CD1c-positive myeloid dendritic cell (primary cell): ENCODE measurements around the gene CEP85L.

Source experiments
- DNase-seq: peaks from one replicate; pipeline ENCODE4 v3.0.0-alpha.2; 2016; ENCODE audit errors: extremely low spot score

Gene CEP85L

DNA sequence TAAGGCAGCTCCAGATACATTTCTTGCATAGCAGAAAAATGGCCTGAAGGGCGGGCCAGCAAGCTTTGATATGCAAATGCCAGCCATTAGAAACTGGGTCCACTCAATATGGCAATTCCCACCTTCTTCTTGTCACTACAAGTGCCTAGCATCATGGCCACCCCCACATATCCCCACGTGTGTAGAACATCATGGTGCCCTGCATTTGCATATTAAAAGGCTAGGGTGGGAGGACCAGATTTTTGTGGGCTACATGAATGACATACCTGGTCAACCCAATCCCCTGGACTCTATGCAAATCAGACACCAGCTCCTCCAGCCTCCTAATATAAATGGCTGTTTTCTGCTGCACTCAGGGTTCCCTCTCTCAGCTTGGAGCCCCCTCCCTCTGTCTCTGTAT lies 71.6 kb downstream of the CEP85L start:
- DNase-seq, result no peak

DNA sequence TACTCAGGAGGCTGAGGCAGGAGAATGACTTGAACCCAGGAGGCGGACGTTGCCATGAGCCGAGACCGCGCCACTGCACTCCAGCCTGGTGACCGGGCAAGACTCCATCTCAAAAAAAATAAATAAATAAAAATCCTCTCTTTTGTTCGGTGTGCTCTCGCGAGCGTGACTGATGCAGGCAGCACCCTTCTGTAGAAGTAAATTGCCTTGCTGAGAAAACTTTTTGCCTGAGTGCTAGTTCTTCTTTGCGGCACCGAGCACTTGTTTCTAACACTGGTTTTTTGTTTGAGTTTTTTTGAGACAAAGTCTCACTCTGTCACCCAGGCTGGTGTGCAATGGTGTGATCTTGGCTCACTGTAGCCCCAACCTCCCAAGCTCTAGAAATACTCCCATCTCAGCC lies 72.8 kb downstream of the CEP85L start:
- no peak for DNase-seq

DNA sequence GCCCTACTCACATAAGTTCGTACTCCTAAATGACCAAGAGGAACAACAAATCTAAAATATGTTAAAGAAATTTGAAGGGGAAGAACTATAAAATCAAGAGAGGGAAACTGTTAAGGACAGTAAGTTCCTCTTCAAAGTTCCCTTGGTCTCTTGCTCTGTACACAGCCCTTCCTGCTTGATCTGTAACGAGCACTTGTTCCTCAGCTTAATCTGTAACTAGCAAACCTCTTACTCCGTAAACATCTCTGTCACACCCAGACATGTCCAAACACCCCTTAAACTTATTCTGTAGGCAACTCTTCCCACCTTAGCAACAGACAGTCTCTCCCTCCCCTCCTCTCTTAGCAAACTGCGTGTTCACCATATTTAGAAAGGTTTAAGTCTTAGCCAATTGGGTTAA lies 73.4 kb downstream of the CEP85L start:
- DNase-seq, result no peak

DNA sequence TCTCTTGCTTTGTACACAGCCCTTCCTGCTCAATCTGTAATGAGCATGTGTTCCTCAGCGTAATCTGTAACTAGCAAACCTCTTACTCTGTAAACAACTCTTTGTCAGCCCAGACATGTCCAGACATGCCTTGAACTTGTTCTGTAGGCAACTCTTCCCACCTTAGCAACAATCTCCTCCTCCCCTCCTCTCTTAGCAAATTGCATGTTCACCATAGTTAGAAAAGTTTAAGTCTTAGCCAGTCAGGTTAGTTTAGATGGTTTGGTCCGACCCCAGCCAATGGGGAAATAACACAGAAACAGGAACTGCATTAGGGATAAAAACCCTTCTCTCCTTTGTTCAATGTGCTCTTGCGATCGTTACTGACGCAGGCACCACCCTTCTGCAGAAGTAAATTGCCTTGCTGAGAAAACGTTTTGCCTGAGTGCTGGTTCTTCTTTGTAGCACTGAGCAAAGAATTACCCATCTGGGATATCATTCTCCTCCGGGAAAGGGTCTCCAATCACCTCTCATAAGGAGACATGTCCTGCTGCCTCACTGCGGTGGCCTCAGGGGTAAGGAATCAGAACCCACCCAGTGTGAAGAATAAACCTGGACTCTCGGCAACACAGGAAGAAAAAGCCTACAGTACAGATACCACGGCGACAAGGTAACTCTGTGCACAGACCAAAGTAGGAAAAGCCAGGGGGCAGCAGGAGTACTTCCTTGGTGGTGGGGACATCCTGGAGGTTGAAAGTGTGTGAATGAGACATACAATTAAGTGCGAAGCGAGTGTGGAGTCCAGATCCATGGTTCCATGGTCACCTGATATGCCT lies 77.1 kb downstream of the CEP85L start:
- DNase-seq, result no peak

DNA sequence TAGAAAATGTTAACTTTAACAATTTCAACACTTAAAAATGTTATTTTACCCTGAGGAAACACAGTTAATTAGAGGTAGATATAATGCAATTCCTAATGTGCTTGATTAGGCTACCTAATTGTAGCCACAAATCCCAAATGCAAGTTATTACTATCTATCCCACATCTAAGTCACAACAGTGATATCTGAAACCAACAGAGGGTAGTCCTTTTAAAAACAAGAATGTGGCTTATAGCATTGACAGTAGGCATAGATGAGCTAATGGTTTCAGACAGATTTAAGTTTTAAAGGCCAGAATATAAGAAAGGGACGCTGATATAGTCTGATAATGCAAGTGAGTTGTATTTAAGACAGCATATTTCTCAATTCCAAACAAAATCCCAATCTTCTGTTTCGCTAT lies 80.3 kb downstream of the CEP85L start:
- DNase-seq, result no peak

DNA sequence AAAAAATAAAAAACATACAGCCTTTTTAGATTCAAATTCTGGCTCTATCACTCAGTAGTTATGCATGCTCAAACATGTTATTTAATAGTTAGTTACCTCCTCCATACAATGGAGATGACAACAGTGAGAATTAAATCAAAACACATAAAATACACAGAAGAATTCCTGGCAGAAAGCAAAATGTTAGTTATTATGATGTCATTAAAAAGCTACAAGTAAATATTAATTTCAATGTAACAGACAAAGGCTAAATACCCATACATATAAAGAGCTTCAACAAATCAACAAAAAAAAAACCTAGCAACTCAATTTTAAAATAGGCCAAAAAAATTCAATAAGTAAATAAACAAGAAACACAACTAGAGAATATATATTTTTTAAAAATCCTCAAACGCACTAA lies 81.9 kb downstream of the CEP85L start:
- DNase-seq, result no peak

DNA sequence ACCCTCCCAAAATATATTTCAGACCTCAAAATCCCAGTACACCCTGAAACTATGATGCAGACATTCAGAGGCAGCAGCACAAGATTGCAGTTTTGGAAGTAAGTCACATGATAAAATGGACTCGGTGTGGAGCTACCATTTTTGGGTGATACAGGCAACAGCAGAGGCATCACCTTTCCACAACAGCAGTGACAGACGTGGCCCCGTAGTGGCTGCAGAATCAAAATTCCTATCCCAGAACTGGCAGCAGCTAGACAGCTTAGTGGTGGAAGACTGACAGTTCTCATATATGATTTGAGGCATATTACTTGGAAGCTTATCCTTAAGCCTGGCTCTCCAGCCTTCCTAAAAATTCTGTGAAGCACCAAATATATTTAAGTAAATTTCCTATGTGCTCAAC lies 83.4 kb downstream of the CEP85L start:
- DNase-seq, result no peak

DNA sequence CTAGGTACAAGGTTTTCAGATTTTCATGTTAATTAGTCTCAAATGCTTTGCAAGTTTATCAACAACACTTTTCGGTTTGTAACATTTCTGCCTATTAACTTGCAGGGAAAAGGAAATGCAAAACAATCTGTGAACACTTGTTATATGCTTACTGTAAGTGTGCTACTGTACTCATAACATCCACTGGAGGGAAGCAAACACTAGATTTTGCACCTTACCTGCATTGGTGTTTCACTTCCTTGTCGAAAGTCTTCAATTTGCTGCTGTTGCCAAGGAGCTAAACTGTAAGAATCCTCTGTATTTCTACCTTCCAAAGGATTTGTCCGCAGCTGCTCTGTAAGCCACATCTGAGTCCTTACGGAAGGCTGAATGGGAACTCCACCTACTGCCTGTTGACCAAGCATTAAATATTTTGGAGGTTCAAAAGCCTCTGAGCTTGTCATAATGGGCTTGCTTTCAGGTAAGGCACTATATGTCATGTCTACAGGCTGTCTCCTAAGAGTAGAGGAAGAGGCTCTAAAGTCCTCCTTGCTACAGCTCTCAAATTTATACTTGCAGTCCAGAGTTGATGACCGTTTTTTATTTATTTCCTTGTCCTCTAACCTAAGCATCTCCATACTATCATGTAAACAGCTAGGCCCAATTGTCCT lies 86.0 kb downstream of the CEP85L start:
- DNase-seq, result peak; percentile 53

DNA sequence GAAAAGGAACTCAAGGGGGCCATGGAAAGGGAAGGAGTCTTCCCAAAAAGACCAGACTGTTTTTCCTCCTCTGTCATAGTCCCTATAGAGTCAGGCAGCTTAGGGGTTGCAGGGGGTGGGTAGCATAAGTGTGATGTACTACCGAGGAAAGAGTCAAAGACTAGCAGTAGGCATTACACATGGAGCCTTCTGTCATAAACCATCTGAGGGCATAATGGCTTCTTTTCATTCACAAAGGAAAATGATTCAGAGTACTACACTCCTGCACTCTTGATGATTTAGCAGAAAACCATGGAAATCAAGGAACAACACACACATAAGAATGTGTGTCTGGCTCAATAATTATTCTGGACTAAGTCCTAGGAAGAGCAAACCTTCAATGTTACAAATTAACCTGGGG lies 88.4 kb downstream of the CEP85L start:
- no peak for DNase-seq

DNA sequence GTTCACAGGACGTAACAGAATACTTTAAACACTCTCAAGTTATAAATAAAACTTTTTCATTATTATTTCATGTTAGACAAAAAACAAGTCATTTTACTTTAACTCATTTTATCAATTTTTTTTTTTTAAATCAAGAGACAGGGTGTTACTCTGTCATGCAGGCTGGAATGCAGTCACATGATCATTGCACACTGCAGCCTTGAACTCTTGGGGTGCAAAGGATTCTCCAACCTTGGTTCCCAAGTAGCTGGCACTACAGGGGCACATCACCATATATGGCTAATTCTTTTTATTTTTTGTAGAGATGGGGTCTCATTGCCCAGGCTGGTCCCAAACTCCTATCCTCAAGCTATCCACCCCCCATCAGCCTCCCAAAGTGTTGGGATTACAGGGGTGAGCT lies 89.1 kb downstream of the CEP85L start:
- DNase-seq, result no peak

DNA sequence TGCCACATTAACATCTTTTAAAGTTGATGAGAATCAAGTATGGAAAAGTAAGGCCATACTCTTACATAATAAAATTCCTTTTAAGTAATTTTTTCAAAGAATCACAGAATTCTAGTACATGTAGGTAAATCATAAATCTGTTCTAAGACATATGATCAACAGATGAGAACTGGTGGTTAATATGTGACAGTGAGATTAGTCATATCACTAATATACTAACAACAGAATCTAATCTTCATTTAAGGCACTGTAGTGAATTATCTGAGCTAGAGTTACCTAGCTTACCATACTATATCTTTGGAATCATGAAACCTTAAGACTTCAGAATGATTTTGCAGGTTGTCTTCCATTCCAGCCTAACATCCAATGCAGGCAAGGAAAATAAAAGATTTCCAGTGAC lies 91.7 kb downstream of the CEP85L start:
- DNase-seq, result no peak

DNA sequence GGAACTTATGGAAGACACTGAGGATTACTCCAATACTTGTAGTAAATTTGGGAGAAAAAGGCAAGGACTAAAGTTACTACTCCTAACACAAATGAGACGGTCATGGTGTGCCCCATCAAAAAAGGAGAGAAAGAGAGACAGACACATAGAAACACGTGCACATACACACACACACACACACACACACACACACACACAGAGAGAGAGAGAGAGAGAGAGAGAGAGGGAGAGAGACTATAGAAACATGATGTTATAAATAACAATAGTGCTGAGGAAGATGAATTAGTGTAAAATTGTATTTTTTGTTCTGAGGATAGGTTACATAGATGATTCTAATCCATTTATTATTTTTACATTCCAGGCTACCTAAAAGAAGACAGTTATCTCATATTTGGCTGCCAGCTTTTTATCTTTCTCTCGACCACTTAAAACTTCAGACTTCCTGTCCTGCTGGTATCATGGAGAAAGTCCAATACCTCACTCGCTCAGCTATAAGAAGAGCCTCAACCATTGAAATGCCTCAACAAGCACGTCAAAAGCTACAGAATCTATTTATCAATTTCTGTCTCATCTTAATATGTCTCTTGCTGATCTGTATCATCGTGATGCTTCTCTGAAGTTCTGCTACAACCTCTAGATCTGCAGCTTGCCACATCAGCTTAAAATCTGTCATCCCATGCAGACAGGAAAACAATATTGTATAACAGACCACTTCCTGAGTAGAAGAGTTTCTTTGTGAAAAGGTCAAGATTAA lies 92.8 kb downstream of the CEP85L start:
- no peak for DNase-seq

DNA sequence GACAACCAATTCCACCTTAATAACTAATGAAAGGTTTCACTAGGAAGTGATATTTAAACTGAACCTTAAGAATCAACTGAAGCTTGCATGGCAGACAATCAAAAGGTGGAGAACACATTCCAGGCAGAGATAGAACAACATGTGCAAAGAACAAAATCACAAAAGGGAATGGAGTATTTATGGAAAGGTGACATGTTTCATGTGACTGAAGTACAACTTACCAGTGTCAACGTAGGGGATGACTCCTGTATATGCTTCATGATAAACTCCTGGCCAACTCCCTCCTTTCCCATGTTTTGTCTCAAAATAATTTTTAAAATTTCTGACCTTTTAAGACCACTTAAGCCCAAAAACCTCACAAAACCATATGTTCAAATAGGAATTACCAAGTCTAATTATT lies 96.7 kb downstream of the CEP85L start:
- no peak for DNase-seq

DNA sequence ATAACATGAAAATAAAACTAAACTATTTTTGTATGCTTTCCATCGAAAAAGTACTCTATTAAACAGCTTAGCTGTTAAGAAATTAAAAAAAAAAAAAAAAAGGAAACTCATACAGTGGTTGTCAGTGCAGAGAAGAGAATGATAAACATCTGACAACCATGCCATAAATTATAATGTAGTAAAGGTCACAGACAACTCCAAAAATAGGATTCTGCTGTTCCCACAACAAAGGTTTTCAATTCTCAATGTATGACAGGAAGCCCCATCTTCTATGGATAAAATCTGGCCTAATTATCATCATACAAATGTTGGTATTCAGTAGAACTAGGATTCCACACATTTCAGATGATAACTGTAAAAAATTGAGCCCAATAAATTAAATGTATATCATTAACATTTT lies 98.3 kb downstream of the CEP85L start:
- no peak for DNase-seq

DNA sequence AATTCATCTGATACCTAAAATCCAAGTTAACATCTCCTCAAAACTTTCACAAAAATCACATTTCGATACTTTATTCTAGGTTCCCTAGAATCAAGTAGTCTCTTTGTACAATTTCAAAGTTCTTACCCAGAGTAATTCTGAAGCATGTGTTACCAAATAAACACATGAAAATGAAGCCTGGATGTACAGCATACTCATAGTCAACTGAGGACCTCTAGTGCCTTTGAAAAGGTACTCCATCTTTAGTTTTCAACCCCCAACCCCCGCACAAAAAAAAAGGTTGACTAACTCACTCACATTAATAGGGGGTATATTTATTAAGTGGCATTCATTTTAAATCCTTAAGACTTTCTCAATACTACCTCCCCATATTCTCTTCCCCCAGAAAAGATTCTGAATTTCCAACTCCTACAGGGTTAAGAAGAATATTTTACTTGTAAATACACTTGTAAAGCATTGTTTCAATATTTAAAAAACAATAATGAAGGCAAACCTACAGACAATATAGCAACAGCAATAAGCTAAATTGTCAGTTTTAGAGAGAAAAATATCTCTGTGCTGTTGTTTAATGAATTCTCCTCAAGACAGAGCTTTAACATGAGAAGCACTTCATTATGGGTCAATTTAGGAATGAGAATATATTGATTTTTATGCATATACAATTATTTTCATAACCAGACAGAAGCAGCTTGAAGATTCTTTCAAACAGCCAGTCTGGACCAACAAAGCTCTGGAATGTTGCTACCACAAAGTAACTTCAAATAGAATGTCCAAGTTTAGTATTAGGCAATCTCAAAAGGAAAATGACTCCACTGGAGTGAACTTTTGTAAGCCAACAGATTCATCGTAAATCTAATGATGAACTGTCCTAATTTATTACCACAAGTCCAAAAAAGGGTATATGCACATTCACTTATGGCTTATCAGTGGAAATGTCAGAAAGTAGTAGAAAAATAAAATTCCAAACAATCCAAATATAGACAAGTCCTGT lies 100.0 kb downstream of the CEP85L start:
- DNase-seq, result peak; percentile 41

DNA sequence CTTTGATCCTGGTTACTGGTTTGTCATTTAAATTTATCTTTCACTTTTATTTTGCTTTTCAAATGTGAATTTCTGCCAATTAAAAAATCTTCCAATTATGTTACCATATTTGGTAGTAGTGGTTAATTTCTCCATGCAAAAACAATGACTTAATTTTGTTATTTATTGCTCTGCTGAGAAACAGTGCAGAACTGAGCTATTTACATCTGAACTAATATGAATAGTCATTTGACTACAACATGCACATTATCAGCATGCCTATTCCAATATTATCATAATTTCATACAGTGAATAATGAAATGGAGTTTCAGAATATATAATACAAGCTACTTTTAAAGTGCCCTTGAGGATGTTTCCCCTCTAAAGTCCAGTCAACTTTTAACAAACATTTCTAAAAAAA lies 102.8 kb downstream of the CEP85L start:
- DNase-seq, result no peak

DNA sequence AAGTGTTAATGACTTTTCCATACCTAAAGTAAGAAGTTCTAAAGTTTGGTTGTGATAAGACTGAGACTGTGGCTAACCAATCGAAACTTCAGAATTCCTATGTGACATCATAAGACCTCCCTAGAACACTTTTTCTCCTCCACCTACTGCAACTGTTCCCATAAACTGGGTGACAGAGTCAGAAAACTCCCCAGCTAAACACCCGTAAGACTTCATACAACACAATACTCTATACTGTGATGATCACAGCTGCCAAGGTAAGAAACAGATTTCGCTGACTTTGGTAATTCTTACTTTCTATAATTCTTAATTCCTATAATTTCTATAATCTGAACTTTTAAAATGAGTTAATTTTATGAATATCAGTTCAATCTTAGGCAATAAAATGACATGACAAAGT lies 103.3 kb downstream of the CEP85L start, which contains the start of gene PLN:
Gene PLN, plus strand, starts transcription at position 161 of the 400 bp plus-strand sequence. CDS start 10,626 bp downstream, outside the sequence.
- DNase-seq, result no peak

DNA sequence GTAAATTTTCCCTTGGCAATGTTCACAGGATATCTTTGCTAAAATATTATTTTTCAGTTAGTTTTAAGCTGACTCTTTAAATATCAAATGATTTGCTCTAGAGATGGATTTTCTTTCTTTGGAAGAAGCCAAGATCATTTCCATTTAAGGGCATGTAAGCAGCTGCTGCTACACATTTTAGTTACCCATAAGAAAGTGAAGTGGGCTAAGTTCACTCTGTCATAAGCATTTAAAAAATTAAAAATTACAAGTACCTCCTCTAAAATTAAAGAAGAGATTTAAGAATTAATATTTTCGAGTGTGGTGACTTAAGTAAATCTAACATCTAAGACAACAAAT lies 104.5 kb downstream of the CEP85L start:
- DNase-seq, result no peak

DNA sequence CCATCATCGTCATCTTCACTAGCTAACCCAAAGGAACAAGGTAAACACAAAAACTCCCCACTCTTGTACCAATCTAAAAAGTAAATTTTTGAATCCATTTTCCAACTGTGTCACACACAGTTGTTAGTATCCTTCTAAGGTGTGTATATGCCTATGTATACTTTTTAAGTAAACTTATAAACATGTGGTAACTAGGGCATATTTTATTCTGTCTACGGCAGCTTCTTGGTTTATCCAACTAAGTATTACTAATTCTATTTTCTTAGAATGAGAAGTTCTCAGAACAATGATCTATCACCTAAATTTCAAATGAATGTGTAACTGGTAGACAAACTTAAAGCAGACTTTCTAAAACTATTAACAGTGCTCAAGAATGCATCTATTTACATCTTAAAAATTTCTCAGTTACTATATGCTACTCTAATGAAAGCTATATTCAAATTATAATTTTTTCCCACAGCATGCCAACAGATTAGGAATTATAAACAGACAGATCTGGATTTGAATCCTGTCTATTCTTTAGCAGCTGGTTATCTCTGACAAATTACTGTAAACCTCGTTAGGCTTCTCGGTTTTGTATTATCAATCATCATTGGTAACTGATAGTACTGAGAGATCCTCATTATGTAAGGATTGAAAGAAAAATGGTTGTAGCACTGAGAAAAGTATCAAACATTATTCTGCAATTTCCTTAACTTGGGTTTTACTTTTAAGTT lies 105.1 kb downstream of the CEP85L start:
- no peak for DNase-seq

DNA sequence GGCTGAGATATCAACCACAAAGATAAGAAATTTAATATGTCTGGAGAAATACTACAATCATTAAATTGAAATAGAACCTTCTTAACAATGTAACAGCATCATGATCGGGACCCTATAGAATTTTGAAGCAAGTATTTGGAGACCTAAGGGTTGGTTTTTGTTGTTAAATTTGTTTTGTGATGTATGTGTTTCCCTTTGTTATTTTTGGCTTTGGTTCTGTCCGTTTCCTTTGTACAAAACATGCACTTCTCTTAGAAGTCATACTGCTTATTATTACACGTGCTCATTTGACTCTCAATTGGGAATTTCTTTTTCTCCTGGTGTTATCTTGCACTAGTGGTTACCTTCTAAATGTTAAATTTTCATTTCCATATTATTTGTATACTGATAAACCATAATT lies 107.3 kb downstream of the CEP85L start:
- no peak for DNase-seq
